ENCODE results near the gene ARID1A. TPM values are rescaled to one million over a fixed set of nuclear protein-coding genes. Genes with fewer than 3 reads are reported as not detected.

The ARID1A gene
- total and polyA plus RNA-seq, 9 of the 15 experiments (the other 6 are each of a cell fraction or from before 2014, with no cell fraction given), result 8.3 to 88.3 (median 22.5) TPM

- TF ChIP-seq, protein P1, sequence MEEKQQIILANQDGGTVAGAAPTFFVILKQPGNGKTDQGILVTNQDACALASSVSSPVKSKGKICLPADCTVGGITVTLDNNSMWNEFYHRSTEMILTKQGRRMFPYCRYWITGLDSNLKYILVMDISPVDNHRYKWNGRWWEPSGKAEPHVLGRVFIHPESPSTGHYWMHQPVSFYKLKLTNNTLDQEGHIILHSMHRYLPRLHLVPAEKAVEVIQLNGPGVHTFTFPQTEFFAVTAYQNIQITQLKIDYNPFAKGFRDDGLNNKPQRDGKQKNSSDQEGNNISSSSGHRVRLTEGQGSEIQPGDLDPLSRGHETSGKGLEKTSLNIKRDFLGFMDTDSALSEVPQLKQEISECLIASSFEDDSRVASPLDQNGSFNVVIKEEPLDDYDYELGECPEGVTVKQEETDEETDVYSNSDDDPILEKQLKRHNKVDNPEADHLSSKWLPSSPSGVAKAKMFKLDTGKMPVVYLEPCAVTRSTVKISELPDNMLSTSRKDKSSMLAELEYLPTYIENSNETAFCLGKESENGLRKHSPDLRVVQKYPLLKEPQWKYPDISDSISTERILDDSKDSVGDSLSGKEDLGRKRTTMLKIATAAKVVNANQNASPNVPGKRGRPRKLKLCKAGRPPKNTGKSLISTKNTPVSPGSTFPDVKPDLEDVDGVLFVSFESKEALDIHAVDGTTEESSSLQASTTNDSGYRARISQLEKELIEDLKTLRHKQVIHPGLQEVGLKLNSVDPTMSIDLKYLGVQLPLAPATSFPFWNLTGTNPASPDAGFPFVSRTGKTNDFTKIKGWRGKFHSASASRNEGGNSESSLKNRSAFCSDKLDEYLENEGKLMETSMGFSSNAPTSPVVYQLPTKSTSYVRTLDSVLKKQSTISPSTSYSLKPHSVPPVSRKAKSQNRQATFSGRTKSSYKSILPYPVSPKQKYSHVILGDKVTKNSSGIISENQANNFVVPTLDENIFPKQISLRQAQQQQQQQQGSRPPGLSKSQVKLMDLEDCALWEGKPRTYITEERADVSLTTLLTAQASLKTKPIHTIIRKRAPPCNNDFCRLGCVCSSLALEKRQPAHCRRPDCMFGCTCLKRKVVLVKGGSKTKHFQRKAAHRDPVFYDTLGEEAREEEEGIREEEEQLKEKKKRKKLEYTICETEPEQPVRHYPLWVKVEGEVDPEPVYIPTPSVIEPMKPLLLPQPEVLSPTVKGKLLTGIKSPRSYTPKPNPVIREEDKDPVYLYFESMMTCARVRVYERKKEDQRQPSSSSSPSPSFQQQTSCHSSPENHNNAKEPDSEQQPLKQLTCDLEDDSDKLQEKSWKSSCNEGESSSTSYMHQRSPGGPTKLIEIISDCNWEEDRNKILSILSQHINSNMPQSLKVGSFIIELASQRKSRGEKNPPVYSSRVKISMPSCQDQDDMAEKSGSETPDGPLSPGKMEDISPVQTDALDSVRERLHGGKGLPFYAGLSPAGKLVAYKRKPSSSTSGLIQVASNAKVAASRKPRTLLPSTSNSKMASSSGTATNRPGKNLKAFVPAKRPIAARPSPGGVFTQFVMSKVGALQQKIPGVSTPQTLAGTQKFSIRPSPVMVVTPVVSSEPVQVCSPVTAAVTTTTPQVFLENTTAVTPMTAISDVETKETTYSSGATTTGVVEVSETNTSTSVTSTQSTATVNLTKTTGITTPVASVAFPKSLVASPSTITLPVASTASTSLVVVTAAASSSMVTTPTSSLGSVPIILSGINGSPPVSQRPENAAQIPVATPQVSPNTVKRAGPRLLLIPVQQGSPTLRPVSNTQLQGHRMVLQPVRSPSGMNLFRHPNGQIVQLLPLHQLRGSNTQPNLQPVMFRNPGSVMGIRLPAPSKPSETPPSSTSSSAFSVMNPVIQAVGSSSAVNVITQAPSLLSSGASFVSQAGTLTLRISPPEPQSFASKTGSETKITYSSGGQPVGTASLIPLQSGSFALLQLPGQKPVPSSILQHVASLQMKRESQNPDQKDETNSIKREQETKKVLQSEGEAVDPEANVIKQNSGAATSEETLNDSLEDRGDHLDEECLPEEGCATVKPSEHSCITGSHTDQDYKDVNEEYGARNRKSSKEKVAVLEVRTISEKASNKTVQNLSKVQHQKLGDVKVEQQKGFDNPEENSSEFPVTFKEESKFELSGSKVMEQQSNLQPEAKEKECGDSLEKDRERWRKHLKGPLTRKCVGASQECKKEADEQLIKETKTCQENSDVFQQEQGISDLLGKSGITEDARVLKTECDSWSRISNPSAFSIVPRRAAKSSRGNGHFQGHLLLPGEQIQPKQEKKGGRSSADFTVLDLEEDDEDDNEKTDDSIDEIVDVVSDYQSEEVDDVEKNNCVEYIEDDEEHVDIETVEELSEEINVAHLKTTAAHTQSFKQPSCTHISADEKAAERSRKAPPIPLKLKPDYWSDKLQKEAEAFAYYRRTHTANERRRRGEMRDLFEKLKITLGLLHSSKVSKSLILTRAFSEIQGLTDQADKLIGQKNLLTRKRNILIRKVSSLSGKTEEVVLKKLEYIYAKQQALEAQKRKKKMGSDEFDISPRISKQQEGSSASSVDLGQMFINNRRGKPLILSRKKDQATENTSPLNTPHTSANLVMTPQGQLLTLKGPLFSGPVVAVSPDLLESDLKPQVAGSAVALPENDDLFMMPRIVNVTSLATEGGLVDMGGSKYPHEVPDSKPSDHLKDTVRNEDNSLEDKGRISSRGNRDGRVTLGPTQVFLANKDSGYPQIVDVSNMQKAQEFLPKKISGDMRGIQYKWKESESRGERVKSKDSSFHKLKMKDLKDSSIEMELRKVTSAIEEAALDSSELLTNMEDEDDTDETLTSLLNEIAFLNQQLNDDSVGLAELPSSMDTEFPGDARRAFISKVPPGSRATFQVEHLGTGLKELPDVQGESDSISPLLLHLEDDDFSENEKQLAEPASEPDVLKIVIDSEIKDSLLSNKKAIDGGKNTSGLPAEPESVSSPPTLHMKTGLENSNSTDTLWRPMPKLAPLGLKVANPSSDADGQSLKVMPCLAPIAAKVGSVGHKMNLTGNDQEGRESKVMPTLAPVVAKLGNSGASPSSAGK (IDR thresholded peaks at IDR 0.05), result 0 out of 2 replicates have a peak, but pooled peaks have one; percentile 8
- TF ChIP-seq BRD9 (IDR thresholded peaks at IDR 0.05; ENCODE audit: low read depth, partially characterized antibody), result no peak
- TF ChIP-seq NR4A1 (CRISPR knock-in tag; IDR thresholded peaks at IDR 0.05), result no peak
- peak; percentile 45; the same call in 1 of the 2 replicates for TF ChIP-seq NR4A1 (tag; IDR thresholded peaks at IDR 0.05)
- 0 out of 2 replicates have a peak, but pooled peaks have one; percentile 40 for TF ChIP-seq GTF2A2 (tag; IDR thresholded peaks at IDR 0.05)
- peak; percentile 44; the same call in 1 of the 2 replicates for TF ChIP-seq GATAD2B (IDR thresholded peaks at IDR 0.05; ENCODE audit: borderline replicate concordance)
Observed at GRCh38 chr1:26684763-26685508, 10.9 kb upstream of the ARID1A start (continued).

Measured in K562 (cell line).